Right cardiac atrium (tissue), 5 donors: ENCODE results near the gene C1orf122. TPM values are rescaled to one million over a fixed set of nuclear protein-coding genes. Genes with fewer than 3 reads are reported as not detected.

ENCODE experiments used
- ATAC-seq, 2 donors: fragments of 200-7000 bp; cut with Tn5 transposase; one replicate each; pipeline versions ENCODE4 v1.8.0 to v1.9.1; 2020; ENCODE audit warnings: moderate library complexity in 2 of 2, mild to moderate bottlenecking in 1 of 2
- DNase-seq, 3 donors: peaks; one replicate each; pipeline ENCODE4 v3.0.0-alpha.2; 2020
- H3K27ac ChIP-seq: one replicate; pipeline ENCODE4 v1.5.1; 2013; ENCODE audit warnings: mild to moderate bottlenecking, low read length, control low read depth, moderate library complexity
- H3K27me3 ChIP-seq: one replicate; pipeline ENCODE4 v1.6.1; 2013; ENCODE audit not compliant: control insufficient read depth, insufficient read depth
- H3K4me1 ChIP-seq: one replicate; pipeline ENCODE4 v1.6.1; 2013; ENCODE audit warnings: low read length; ENCODE audit not compliant: control insufficient read depth, insufficient read depth
- H3K4me3 ChIP-seq: one replicate; pipeline ENCODE4 v1.5.1; 2013; ENCODE audit warnings: low read length, control low read depth
- H3K9me3 ChIP-seq: one replicate; pipeline ENCODE4 v1.6.1; 2013; ENCODE audit warnings: low read length; ENCODE audit not compliant: control insufficient read depth
- WGBS: extraction: QIAGEN DNeasy Blood & Tissue Kit; methylation state at CpG from one replicate; pipeline ENCODE4 v1.1.7; 2013; 5-methylcytosine and 5-hydroxymethylcytosine counted together
- intact Hi-C, 4 donors: fragments of 100-400 bp; cut with DNase I; formaldehyde crosslinking; loops; one replicate each; pipeline versions ENCODE4 v1.11.0 to v1.14.0; 2022 to 2023
- polyA plus RNA-seq: library from polyadenylated mRNA; stranded (reverse); fragments of 200-250 nt; gene quantifications from one replicate; pipeline ENCODE4 v1.2.3, GENCODE V29; 2013
- total RNA-seq, 4 donors: library from RNA; stranded (reverse); fragmentation: NEBNext Ultra II Directional; extraction: Animal tissue kit (Norgen Biotek cat#: 25700); gene quantifications; one replicate each; pipeline ENCODE4 v1.2.1, GENCODE V29; 2021
- donor health status: healthy with polysubstance abuse.
- donor health status: DM: no; HTN: yes; CAD: no.
- donor health status: DM: no; HTN: no; CAD: no.
- donor health status: DM: no; HTN: yes; CAD: no; lungs with severe emphysema.
- donor health status: DM: yes; HTN: yes; CAD: no.

C1orf122 gene
- total and polyA plus RNA-seq, 5 donors: 45.5 to 84.0 (median 57.3) TPM

- intact Hi-C loops: no loop called here
- H3K4me1 ChIP-seq: peaks cover 1% of the 10 kb centered on the region
- DNase-seq (no peak), ATAC-seq (no peak)
- H3K9me3 ChIP-seq: no peaks in the 10 kb centered on the region
- WGBS: 84% methylated on average over 4 of the region's 4 CpGs
- no peak overlapping the region for H3K27ac ChIP-seq
- H3K27me3 ChIP-seq: no peaks in the 10 kb centered on the region
- H3K4me3 ChIP-seq: no peak overlapping the region
These were observed 39.2 kb downstream of the C1orf122 start for GRCh38 chr1:37846647-37847339.

GRCh38 chr1:37849480-37849879 is 41.9 kb downstream of the C1orf122 start:
- intact Hi-C loops: no loop called here
- no peaks in the 10 kb centered on the region for H3K9me3 ChIP-seq
- no peaks in the 10 kb centered on the region for H3K27me3 ChIP-seq
- no peak overlapping the region for H3K4me3 ChIP-seq
- no peak overlapping the region for H3K27ac ChIP-seq
- peaks cover 2% of the 10 kb centered on the region for H3K4me1 ChIP-seq
- DNase-seq (no peak), ATAC-seq (no peak)
- 93% methylated on average over 3 of the region's 3 CpGs for WGBS

DNA sequence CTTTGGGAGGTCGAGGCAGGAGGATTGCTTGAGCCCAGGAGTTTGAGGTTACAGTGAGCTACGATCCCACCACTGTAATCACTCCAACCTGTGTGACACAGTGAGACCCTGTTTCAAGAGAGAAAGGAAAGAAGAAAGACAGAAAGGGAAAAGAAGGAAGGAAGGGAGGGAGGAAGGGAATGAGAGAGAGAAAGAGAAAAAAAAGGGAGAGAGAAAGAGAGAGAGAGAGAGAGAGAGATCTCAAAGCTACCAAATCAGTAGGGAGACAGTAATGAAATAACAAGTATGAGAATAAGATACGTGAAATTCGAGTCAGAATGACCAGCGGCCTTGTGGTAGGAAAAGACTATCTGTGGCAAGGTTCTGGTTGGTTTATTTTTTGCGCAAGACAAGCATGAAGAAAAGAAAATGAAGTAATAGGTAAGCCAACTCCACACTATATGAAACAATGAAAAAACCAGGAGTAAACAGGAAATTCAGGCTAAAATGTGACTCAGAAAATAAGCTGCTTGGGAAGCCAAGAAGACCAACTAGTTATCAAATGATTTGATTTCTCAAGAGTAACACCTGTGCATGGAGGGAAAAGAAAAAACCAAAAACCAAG is 42.9 kb downstream of the C1orf122 start:
- Histone ChIP-seq H3K27ac (no peak overlapping the region), H3K27me3 (no peaks in the 10 kb centered on the region), H3K4me1 (peaks cover 2% of the 10 kb centered on the region), H3K4me3 (no peak overlapping the region), H3K9me3 (no peaks in the 10 kb centered on the region)
- 84% methylated on average over 6 of the region's 6 CpGs for WGBS
- ATAC-seq: no peak
- intact Hi-C loops: no loop called here
- DNase-seq: no peak

DNA sequence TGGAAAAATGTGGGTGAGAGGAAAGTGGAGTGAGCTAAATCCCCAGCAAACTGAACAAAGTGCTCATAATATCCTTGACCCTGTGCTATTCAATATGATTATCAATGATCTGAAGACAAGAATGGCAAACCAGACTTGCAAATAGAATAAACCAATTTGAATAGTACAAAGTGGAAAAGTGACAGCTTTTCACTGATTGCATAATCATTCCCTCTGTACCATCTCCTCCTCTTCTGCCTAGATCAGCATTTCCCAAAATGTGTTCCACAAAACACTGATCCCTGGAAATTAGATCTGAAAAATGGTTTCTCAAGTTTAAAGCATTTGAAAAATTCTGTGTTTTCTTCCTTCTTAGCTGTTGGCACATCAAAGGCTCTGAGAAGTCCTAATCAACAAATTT is 43.7 kb downstream of the C1orf122 start:
- DNase-seq: no peak
- H3K27me3 ChIP-seq: no peaks in the 10 kb centered on the region
- H3K9me3 ChIP-seq: no peaks in the 10 kb centered on the region
- H3K27ac ChIP-seq: no peak overlapping the region
- H3K4me3 ChIP-seq: no peak overlapping the region
- H3K4me1 ChIP-seq: peaks cover 2% of the 10 kb centered on the region
- peak in 1 of 2 donors; percentile 41 for ATAC-seq
- intact Hi-C loops: no loop called here

DNA sequence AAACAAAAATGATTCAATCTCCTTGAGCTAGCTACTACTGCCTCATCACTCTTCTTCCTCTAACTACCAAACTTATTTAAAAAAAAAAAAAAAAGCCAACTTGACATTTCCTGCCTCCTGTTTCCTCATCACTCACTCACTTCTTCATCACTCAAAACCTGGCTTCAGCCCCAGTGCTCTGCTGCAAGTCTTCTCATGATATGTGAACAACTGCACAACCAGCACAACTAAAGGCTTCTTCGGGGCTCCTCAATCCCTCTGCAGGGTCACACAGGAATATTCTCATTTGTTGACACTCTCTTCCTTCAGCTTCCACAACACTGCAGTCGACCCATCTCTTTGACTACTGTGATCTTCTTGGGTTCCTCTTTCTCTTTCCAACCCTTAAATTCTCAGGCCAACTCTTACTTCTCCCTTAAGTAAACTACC is 44.2 kb downstream of the C1orf122 start:
- Histone ChIP-seq H3K27ac (no peak overlapping the region), H3K4me1 (peaks cover 2% of the 10 kb centered on the region), H3K9me3 (no peaks in the 10 kb centered on the region), H3K4me3 (no peak overlapping the region), H3K27me3 (no peaks in the 10 kb centered on the region)
- 74% methylated on average over 2 of the region's 2 CpGs for WGBS
- DNase-seq: no peak
- peak in 1 of 2 donors; percentile 23 for ATAC-seq
- intact Hi-C loops: no loop called here

DNA sequence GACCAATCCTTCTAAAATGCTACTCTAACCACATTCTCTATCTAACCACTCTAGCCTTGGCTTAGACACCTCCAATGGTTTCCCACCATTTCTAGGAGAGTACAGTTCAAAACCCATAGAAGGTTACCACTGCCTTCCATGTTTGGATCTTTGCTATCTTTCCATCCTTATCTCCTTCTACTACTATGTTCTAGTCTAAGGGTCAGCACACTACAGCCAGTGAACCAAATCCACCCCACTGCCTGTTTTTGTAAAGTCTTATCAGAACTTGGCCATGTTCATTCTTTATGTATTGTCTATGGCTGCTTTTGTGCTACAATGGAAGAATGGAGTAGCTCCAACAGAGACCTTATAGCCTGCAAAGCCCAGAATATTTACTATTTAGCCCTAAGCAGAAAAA is 45.6 kb downstream of the C1orf122 start:
- intact Hi-C loops: no loop called here

GRCh38 chr1:37854406-37854805 is 46.8 kb downstream of the C1orf122 start:
- intact Hi-C loops: no loop called here
- no peak for DNase-seq
- no peak overlapping the region for H3K4me3 ChIP-seq
- no peak for ATAC-seq
- no peaks in the 10 kb centered on the region for H3K27me3 ChIP-seq
- 96% methylated on average over 6 of the region's 6 CpGs for WGBS
- H3K27ac ChIP-seq: no peak overlapping the region
- no peaks in the 10 kb centered on the region for H3K9me3 ChIP-seq
- peaks cover 2% of the 10 kb centered on the region for H3K4me1 ChIP-seq

More for the DNA sequence above, 45.6 kb downstream of the C1orf122 start:
- Histone ChIP-seq H3K4me1 (peaks cover 2% of the 10 kb centered on the region), H3K27ac (no peak overlapping the region), H3K4me3 (no peak overlapping the region), H3K9me3 (no peaks in the 10 kb centered on the region), H3K27me3 (no peaks in the 10 kb centered on the region)
- ATAC-seq (no peak), DNase-seq (no peak)

Other genes with a start within 250 kb of the C1orf122 start
- 10 to 100 TPM; 22.2 to 33.5 (median 25.9) TPM for gene GNL2, start 211.9 kb upstream of the C1orf122 start, total RNA-seq
- gene GNL2, start 211.9 kb upstream of the C1orf122 start, polyA plus RNA-seq: 33.5 TPM
- under 1 TPM in 3 of 4 donors, not detected in 1; 0.15 to 0.50 (median 0.26) TPM for gene RSPO1, start 172.9 kb upstream of the C1orf122 start, total RNA-seq
- gene RSPO1, start 172.9 kb upstream of the C1orf122 start, polyA plus RNA-seq: not detected
- 1 to 10 TPM in 1 of 4 donors, under 1 TPM in 2, not detected in 1; 0.25 to 1.1 (median 0.68) TPM for gene CDCA8, start 115.3 kb upstream of the C1orf122 start, total RNA-seq
- gene CDCA8, start 115.3 kb upstream of the C1orf122 start, polyA plus RNA-seq: 0.38 TPM
- 1 to 10 TPM in 1 of 4 donors, under 1 TPM in 3; 0.11 to 1.1 (median 0.36) TPM for gene EPHA10, start 42.7 kb upstream of the C1orf122 start, total RNA-seq
- gene EPHA10, start 42.7 kb upstream of the C1orf122 start, polyA plus RNA-seq: 0.36 TPM
- 1 to 10 TPM in 3 of 4 donors, under 1 TPM in 1; 0.69 to 1.5 (median 1.2) TPM for gene MANEAL, start 13.9 kb upstream of the C1orf122 start, total RNA-seq
- gene MANEAL, start 13.9 kb upstream of the C1orf122 start, polyA plus RNA-seq: 0.93 TPM
- 1 to 10 TPM; 4.0 to 8.4 (median 5.8) TPM for gene YRDC, start 418 bp downstream of the C1orf122 start, total RNA-seq
- gene YRDC, start 418 bp downstream of the C1orf122 start, polyA plus RNA-seq: 5.7 TPM
- 10 to 100 TPM in 3 of 4 donors, 1 to 10 TPM in 1; 8.9 to 13.4 (median 11.0) TPM for gene MTF1, start 51.8 kb downstream of the C1orf122 start, total RNA-seq
- 2.4 TPM for gene MTF1, start 51.8 kb downstream of the C1orf122 start, polyA plus RNA-seq
- 10 to 100 TPM; 16.4 to 22.4 (median 17.6) TPM for gene INPP5B, start 139.3 kb downstream of the C1orf122 start, total RNA-seq
- gene INPP5B, start 139.3 kb downstream of the C1orf122 start, polyA plus RNA-seq: 11.7 TPM
- 10 to 100 TPM; 25.2 to 34.1 (median 31.0) TPM for gene SF3A3, start 182.2 kb downstream of the C1orf122 start, total RNA-seq
- 14.4 TPM for gene SF3A3, start 182.2 kb downstream of the C1orf122 start, polyA plus RNA-seq
- gene FHL3, start 197.7 kb downstream of the C1orf122 start, total RNA-seq: 10 to 100 TPM in 1 of 4 donors, 1 to 10 TPM in 3; 8.1 to 15.6 (median 9.1) TPM
- gene FHL3, start 197.7 kb downstream of the C1orf122 start, polyA plus RNA-seq: 9.7 TPM
- gene UTP11, start 204.9 kb downstream of the C1orf122 start, total RNA-seq: 10 to 100 TPM; 25.5 to 31.9 (median 30.0) TPM
- gene UTP11, start 204.9 kb downstream of the C1orf122 start, polyA plus RNA-seq: 34.5 TPM
- under 1 TPM in 3 of 4 donors, not detected in 1; 0.09 to 0.17 (median 0.17) TPM for gene POU3F1, start 239.0 kb downstream of the C1orf122 start, total RNA-seq
- 0.07 TPM for gene POU3F1, start 239.0 kb downstream of the C1orf122 start, polyA plus RNA-seq